K562 (cell line): ENCODE data around the gene SETX.

Experiments used
- RFX5 ChIP-seq: IDR thresholded peaks from 2 replicates; pipeline ENCODE4 v1.6.1; 2011; ENCODE audit warnings: low read depth, mild to moderate bottlenecking, improper control_type of control experiment, low read length
- SMC3 ChIP-seq: conservative IDR thresholded peaks from 2 replicates; pipeline ENCODE4 v1.6.1; 2011; ENCODE audit warnings: low read depth, low read length, improper control_type of control experiment; ENCODE audit not compliant: insufficient read depth
- ZNF507 ChIP-seq: conservative IDR thresholded peaks from 2 replicates; pipeline ENCODE4 v1.6.1; 2017; ENCODE audit warnings: missing genetic modification characterization, missing compliant biosample characterization
- ZZZ3 ChIP-seq: fragments of 450-650 bp; IDR thresholded peaks from 2 replicates; pipeline ENCODE4 v1.6.1; 2016; ENCODE audit warnings: antibody characterized with exemption, mild to moderate bottlenecking, moderate library complexity
- TF ChIP-seq, protein P1 (sequence below), 3 experiments: IDR thresholded peaks in 2 of 3; conservative IDR thresholded peaks in 1 of 3; 2 replicates each; pipeline ENCODE4 v1.5.1; 2011 to 2012; ENCODE audit warnings: low read length in 3 of 3, mild to moderate bottlenecking in 3 of 3, control low read depth in 2 of 3, improper control_type of control experiment in 1 of 3, inconsistent platforms in 1 of 3, low read depth in 1 of 3, mixed read lengths in 1 of 3, moderate library complexity in 1 of 3; ENCODE audit not compliant: insufficient read depth in 2 of 3

GRCh38 chr9:132283165-132283564 is 71.6 kb downstream of the SETX start:
- TF ChIP-seq SMC3 (no peak), RFX5 (no peak), ZNF507 (tag) (no peak), ZZZ3 (no peak)
- TF ChIP-seq, protein P1, sequence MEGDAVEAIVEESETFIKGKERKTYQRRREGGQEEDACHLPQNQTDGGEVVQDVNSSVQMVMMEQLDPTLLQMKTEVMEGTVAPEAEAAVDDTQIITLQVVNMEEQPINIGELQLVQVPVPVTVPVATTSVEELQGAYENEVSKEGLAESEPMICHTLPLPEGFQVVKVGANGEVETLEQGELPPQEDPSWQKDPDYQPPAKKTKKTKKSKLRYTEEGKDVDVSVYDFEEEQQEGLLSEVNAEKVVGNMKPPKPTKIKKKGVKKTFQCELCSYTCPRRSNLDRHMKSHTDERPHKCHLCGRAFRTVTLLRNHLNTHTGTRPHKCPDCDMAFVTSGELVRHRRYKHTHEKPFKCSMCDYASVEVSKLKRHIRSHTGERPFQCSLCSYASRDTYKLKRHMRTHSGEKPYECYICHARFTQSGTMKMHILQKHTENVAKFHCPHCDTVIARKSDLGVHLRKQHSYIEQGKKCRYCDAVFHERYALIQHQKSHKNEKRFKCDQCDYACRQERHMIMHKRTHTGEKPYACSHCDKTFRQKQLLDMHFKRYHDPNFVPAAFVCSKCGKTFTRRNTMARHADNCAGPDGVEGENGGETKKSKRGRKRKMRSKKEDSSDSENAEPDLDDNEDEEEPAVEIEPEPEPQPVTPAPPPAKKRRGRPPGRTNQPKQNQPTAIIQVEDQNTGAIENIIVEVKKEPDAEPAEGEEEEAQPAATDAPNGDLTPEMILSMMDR (IDR thresholded peaks at IDR 0.05 in 2 of 3, conservative IDR thresholded peaks at IDR 0.05 in 1 of 3; ENCODE audit: insufficient read depth in 2 of 3, low read depth in 1 of 3, low read length in 3 of 3): no peak
